HUES64 (cell line): ENCODE data around the gene SLC8A2.

Experiments used
- H3K27ac ChIP-seq: 2 replicates; pipeline ENCODE4 v1.7.0; 2013; ENCODE audit warnings: low read depth, low read length, inconsistent platforms
- H3K27me3 ChIP-seq: 2 replicates; pipeline ENCODE4 v1.6.1; 2013; ENCODE audit warnings: mild to moderate bottlenecking, low read length; ENCODE audit not compliant: insufficient read depth
- H3K36me3 ChIP-seq: 2 replicates; pipeline ENCODE4 v1.6.1; 2013; ENCODE audit warnings: mild to moderate bottlenecking, low read length; ENCODE audit not compliant: insufficient read depth
- H3K4me1 ChIP-seq: 2 replicates; pipeline ENCODE4 v1.6.1; 2013; ENCODE audit warnings: mild to moderate bottlenecking, low read length, moderate library complexity; ENCODE audit not compliant: insufficient read depth
- H3K4me3 ChIP-seq: 2 replicates; pipeline ENCODE4 v1.5.1; 2013; ENCODE audit warnings: mild to moderate bottlenecking, low read length, moderate library complexity
- H3K9ac ChIP-seq: 2 replicates; pipeline ENCODE4 v1.6.1; 2013; ENCODE audit warnings: mild to moderate bottlenecking, low read depth, low read length
- H3K9me3 ChIP-seq: 2 replicates; pipeline ENCODE4 v1.6.1; 2013; ENCODE audit warnings: low read depth, low read length; ENCODE audit not compliant: insufficient read depth
- WGBS: fragments of 150-250, 120-280 bp; methylation state at CpG from one replicate; pipeline ENCODE4 v1.1.7; 2013; ENCODE audit warnings: missing lambda C conversion rate; 5-methylcytosine and 5-hydroxymethylcytosine counted together

SLC8A2 gene

DNA sequence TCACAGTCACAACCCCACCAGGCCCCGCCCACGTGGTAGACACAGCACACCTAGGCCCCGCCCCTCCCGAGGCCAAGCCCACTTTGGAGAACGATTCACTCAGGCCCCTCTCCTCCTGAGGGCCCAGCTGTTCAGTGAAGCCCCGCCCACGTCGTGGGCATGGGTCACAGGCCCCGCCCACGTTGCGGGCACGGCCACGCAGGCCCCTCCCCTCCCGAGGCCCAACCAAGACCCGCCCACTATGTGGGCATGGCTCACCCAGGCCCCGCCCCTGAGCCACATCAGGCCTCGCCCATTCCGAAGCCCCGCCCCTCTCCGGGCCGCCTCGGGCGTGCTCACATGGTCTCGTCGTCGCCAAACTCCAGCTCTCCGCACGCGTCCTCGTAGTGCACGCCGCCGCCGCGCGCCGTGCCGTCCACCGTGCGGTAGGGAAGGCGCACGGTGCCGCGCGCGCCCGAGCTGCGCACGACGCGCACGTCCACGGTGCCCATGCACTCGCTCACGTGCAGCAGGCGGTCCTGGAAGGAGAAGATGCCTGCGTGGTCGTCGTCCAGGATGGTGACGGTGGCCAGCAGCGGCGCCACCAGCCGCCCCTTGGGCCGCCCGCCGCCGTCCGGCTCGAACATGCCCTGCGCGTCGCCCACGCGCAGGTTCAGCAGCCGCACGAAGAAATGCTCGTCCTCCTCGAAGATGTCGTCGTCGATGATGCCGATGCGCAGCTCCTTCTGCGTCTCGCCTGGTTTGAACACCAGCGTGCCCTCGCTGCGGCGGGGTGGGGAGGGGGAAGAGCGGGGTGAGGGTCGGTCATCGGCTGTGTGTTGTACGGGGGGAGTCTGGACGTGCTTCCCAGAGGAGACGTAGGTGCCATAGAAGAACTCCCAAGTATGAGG lies 24.0 kb downstream of the SLC8A2 start:
- H3K9ac ChIP-seq: peak overlapping the region; percentile 54; the same call in 1 of the 2 replicates

DNA sequence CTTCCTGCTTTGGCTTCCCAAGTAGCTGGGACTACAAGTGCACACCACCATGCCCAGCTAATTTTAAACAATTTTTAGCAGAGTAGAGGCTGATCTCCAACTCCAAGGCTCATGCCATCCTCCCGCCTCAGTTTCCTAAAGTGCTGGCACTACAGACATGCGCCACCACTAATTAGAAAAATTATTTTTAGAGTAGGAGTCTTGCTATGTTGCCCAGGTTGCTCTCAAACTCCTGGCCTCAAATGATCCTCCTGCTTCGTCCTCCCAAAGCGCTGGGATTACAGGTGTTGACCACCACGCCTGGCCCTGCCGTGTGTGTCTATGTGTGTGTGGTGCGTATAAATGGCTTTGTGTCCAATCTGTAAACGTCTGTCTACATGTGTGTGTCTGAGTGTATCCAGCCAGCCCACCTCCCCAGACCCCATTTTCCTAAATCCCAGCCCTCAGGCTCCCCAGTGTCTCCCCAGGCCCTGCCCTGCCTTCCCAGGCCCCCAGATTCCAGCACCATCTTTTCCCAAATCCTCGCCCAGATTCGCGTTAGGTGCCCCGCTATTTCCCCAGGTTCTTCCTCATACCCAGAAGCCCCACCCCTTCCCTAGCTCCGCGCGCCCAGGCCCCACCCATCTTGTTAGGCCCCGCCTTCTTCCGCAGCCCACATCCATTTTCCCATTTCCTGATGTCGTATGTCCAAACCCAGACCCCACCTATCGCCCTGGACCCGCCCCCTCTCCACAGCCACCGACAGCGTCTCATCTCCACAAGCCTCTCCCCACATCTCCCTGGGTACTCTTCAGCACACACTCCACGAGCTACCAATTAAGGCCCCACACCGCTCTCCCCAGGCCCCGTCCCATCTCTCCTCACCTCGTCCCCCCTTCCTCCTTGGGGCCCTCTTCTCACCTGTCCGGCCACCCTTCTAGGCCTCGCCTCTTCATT lies 24.9 kb downstream of the SLC8A2 start:
- peak overlapping the region; percentile 54 for H3K4me3 ChIP-seq
- 22% methylated on average over 27 of the region's 28 CpGs for WGBS
- peaks cover 27% of the 10 kb centered on the region for H3K27me3 ChIP-seq
- no peaks in the 10 kb centered on the region for H3K9me3 ChIP-seq
- H3K4me1 ChIP-seq: peaks cover 6% of the 10 kb centered on the region
- no peaks in the 10 kb centered on the region for H3K36me3 ChIP-seq
- peak overlapping the region; percentile 5; the same call in 1 of the 2 replicates for H3K27ac ChIP-seq
- H3K9ac ChIP-seq: no peak overlapping the region

More for the DNA sequence above, 24.0 kb downstream of the SLC8A2 start:
- Histone ChIP-seq H3K9me3 (no peaks in the 10 kb centered on the region), H3K4me1 (peaks cover 6% of the 10 kb centered on the region), H3K27me3 (peaks cover 27% of the 10 kb centered on the region), H3K36me3 (no peaks in the 10 kb centered on the region), H3K4me3 (peak overlapping the region; percentile 54), H3K27ac (no peak overlapping the region)
- 6% methylated on average over 95 of the region's 95 CpGs for WGBS

DNA sequence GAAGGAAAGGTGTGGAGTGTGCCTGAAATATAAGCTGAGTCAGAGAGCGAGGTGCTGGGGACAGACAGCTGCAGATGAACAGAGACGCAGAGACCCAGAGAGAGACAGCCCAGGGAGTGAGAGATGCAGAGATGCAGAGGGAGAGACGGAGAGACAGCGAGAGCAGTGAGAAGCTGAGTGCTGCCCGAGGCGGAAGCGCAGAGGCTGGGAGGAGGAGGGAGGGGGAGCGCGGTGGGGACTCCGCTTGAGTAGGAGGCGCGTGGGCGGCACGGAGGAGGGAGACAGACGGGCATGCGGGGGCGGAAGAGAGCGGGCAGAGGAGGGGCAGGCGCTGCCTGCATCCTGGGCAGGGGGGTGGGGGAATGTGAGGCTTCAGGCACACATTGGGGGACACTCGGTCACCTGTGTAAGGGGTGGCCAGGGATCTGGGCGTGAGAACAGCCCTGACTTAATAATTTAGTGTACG lies 25.7 kb downstream of the SLC8A2 start:
- peak overlapping the region; percentile 40 for H3K4me3 ChIP-seq
- 7% methylated on average over 22 of the region's 22 CpGs for WGBS
- H3K27ac ChIP-seq: no peak overlapping the region
- H3K36me3 ChIP-seq: no peaks in the 10 kb centered on the region
- H3K27me3 ChIP-seq: peaks cover 27% of the 10 kb centered on the region
- peaks cover 6% of the 10 kb centered on the region for H3K4me1 ChIP-seq
- no peak overlapping the region for H3K9ac ChIP-seq
- H3K9me3 ChIP-seq: no peaks in the 10 kb centered on the region

DNA sequence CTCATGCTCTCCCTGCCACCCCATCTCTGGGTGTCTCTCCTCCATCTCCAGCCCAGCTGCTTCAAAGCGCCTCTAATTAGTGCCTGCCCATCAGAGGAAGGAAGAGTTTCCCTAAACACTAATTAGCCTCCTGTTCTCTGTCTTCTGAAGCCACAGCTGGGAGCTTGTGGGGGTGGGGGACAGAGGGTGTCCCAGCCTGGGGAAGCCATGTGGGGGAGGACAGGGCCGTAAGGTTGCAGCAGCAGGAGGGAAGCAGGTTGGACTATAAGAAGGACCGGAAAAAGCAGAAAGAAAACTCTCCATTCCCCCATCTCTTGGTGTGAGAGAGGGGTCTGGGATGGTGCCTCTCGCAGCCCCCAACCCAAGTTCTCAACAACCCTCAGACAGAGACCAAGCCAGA lies 26.2 kb downstream of the SLC8A2 start:
- Histone ChIP-seq H3K27ac (no peak overlapping the region), H3K9ac (no peak overlapping the region), H3K4me1 (peaks cover 6% of the 10 kb centered on the region), H3K27me3 (peaks cover 27% of the 10 kb centered on the region), H3K36me3 (no peaks in the 10 kb centered on the region), H3K9me3 (no peaks in the 10 kb centered on the region), H3K4me3 (peak overlapping the region; percentile 40)
- WGBS: 29% methylated on average over 2 of the region's 4 CpGs

DNA sequence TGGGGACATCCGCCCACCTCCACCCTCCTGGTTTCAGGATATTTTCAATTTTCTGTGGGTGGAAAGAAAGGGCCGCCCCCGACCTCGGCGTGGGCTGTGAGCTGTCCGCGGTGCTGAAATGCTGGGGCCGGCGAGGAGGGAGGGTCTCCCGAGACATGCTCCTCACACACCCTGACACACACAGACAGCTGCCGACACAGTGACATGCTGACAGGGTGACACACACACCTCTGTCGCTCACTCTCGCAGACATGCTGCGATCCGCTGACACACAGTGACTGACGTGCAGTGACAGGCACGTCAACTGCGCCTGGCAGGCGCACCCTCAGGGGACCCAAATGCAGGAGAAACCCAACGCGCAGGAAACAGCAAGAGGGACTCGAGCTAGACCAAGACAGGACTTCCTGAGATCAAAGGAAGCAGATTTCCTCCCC lies 27.3 kb downstream of the SLC8A2 start:
- Histone ChIP-seq H3K27ac (no peak overlapping the region), H3K9ac (no peak overlapping the region), H3K4me3 (no peak overlapping the region), H3K27me3 (peaks cover 24% of the 10 kb centered on the region), H3K36me3 (no peaks in the 10 kb centered on the region), H3K9me3 (no peaks in the 10 kb centered on the region), H3K4me1 (peaks cover 6% of the 10 kb centered on the region)
- WGBS: 27% methylated on average over 21 of the region's 22 CpGs

DNA sequence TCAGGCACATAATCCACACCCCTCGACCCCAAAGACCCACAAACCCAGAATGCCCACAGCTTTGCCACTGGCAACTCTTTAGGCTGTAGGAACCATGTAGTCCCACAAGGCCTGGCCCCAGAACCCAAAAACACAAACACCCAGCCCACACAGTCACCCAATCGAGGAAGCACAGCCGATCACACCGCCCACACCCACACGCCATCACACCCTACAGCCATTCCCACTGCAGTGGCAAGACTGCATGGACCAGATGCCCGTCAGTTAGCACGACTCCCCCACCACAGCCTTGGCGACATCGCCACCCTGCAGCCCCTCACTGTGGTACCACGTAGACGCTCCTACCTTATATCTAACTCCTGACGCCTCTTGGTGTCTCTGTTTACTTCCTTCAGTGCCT lies 28.4 kb downstream of the SLC8A2 start:
- Histone ChIP-seq H3K9ac (no peak overlapping the region), H3K4me3 (no peak overlapping the region), H3K9me3 (no peaks in the 10 kb centered on the region), H3K27me3 (peaks cover 21% of the 10 kb centered on the region), H3K36me3 (no peaks in the 10 kb centered on the region), H3K4me1 (peaks cover 6% of the 10 kb centered on the region), H3K27ac (no peak overlapping the region)
- 76% methylated on average over 12 of the region's 12 CpGs for WGBS

DNA sequence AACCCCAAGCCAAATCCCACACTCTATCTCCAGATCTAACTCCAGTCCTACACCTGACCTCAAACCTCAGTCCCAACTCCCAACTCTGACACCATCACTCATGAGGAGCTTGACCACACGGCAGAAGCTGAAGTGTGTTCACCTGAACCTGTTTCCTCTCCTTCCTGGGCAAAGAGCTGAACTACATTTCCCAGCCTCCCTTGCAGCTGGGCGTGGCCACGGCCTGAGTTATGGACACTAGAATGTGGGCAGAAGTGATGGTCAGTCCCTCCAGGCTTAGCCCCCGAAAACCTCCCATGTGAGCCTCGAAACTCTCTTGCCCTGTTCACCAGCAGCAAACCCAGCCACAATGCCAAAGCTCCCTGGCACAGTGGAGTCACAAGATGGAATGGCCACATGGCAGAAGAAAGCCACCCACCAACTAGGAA lies 32.9 kb downstream of the SLC8A2 start:
- no peak overlapping the region for H3K4me3 ChIP-seq
- no peaks in the 10 kb centered on the region for H3K9me3 ChIP-seq
- H3K36me3 ChIP-seq: no peaks in the 10 kb centered on the region
- H3K27me3 ChIP-seq: no peaks in the 10 kb centered on the region
- WGBS: 51% methylated on average over 5 of the region's 5 CpGs
- H3K4me1 ChIP-seq: no peaks in the 10 kb centered on the region
- no peak overlapping the region for H3K9ac ChIP-seq
- H3K27ac ChIP-seq: no peak overlapping the region

DNA sequence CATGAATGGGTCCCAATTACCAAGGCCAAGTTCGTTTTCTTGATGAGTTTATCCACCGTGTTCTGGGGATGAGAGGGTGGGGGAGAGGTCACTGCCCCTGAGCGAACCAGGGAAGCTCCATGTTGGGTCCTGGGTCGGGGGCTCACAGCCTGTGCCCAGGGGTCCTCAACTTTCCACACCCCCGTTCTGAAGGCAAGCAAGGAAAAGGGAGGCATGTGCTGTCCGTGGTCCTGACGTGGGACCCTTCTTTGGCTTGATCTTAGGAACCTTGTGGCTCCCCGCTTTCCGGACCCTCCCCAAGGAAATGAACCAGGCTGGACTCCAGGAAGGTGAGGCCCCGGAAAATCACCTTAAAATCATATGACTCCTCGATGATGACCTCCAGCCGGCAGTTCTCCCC lies 34.2 kb downstream of the SLC8A2 start:
- Histone ChIP-seq H3K4me1 (no peaks in the 10 kb centered on the region), H3K9ac (no peak overlapping the region), H3K9me3 (no peaks in the 10 kb centered on the region), H3K36me3 (no peaks in the 10 kb centered on the region), H3K4me3 (no peak overlapping the region), H3K27ac (no peak overlapping the region), H3K27me3 (no peaks in the 10 kb centered on the region)
- WGBS: 63% methylated on average over 12 of the region's 12 CpGs

DNA sequence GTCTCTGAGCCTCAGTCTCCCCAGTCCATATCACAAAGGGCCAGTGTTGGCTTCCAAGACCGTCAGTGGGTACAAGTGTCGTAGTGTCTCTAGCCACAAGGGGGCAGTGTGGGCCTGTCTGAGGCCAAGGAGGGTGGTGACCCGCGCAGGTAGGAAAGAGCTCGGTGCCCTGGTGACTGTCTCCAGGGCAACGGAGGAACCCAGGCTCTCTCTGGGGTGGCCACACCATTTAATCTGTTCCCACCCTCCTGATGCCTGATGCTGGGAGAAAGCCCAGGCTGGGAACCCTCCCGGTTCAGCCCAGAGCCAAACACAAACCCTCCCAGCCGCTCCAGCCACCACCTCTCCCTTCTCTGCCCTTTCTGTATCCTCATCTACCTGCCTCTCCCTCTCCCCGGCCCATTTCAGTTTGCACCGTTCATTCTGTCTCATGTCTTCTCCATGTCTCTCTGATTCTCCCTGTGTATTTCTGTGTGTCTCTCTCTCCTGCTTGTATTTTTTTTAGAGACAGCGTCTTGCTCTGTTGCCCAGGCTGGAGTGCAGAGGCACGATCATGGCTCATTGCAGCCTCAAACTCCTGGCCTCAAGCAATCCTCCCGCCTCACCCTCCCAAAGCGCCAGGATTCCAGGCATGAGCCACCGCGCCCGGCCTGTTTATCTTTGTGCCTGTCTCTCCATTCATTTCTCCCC lies 34.8 kb downstream of the SLC8A2 start:
- H3K27ac ChIP-seq: no peak overlapping the region
- no peaks in the 10 kb centered on the region for H3K9me3 ChIP-seq
- WGBS: 38% methylated on average over 17 of the region's 17 CpGs
- no peaks in the 10 kb centered on the region for H3K4me1 ChIP-seq
- H3K36me3 ChIP-seq: no peaks in the 10 kb centered on the region
- no peak overlapping the region for H3K9ac ChIP-seq
- H3K27me3 ChIP-seq: no peaks in the 10 kb centered on the region
- H3K4me3 ChIP-seq: no peak overlapping the region

DNA sequence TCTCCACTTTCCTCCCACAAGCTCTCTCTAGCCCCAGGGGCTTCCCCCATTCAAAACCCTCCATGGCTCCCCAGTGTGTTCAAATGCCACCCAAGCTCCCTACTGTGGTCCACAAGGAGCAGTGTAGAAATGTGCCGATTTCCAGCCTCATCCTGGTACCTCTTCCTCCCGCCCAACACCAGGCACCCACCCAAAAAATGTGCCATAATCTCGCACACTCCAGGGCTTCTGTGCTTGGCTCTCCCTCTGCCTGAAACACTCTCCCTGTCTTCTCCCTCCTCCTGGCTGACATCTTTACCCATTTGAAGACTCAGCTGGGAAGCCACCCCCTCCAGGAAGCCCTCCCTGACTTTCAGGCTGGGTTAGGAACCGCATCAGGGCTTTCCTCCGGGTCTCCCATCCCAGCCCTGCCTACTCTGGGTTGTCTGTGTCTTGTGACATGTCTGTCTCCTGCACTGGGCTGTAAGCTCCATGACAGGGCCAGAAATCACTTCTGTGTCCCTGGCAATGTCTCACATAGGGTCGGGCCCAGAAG lies 35.7 kb downstream of the SLC8A2 start:
- Histone ChIP-seq H3K27me3 (peaks cover 1% of the 10 kb centered on the region; the same call in 1 of the 2 replicates), H3K36me3 (no peaks in the 10 kb centered on the region), H3K27ac (no peak overlapping the region), H3K4me1 (no peaks in the 10 kb centered on the region), H3K9me3 (no peaks in the 10 kb centered on the region), H3K9ac (no peak overlapping the region), H3K4me3 (no peak overlapping the region)
- 90% methylated on average over 6 of the region's 6 CpGs for WGBS
